K562 (cell line): ENCODE measurements around the gene CPN2. TPM values are rescaled to one million over a fixed set of nuclear protein-coding genes. Genes with fewer than 3 reads are reported as not detected.
A peak's percentile ranks its signal among the peaks of the same experiment; 100 is the strongest.

ENCODE experiments used
- CC2D1A ChIP-seq: fragments of 450-650 bp; IDR thresholded peaks from 2 replicates; pipeline ENCODE4 v1.6.1; 2017; ENCODE audit warnings: mild to moderate bottlenecking
- EWSR1 ChIP-seq: fragments of 450-650 bp; IDR thresholded peaks from 2 replicates; pipeline ENCODE4 v1.6.1; 2018; ENCODE audit warnings: borderline replicate concordance, mild to moderate bottlenecking, low read depth, moderate library complexity; ENCODE audit not compliant: partially characterized antibody
- KDM5B ChIP-seq: fragments of 200-600 bp; sonication (generic); IDR thresholded peaks from 2 replicates; pipeline ENCODE4 v1.6.1; 2012; ENCODE audit warnings: low read depth, mild to moderate bottlenecking, moderate library complexity, low read length, control low read depth, inconsistent platforms; ENCODE audit not compliant: insufficient replicate concordance
- SUPT5H ChIP-seq: fragments of 450-650 bp; IDR thresholded peaks from 2 replicates; pipeline ENCODE4 v1.6.1; 2016
- TOE1 ChIP-seq, 2 experiments: fragments of 450-650 bp in 1 of 2; sonication (generic) in 1 of 2; formaldehyde crosslinking in 1 of 2; IDR thresholded peaks; 2 replicates each; pipeline versions ENCODE4 v1.7.1 to v1.8.0; 2016 to 2022; ENCODE audit warnings: borderline replicate concordance in 2 of 2, mild to moderate bottlenecking in 2 of 2, antibody characterized with exemption in 1 of 2, inconsistent platforms in 1 of 2, low read depth in 1 of 2, missing genetic modification reagents in 1 of 2, moderate library complexity in 1 of 2
- ZNF224 ChIP-seq: sonication (generic); formaldehyde crosslinking; IDR thresholded peaks from 2 replicates; pipeline ENCODE4 v1.8.0; 2022; ENCODE audit warnings: mild to moderate bottlenecking, missing genetic modification reagents
- ZNF263 ChIP-seq: sonication (generic); formaldehyde crosslinking; IDR thresholded peaks from 2 replicates; pipeline ENCODE4 v1.8.0; 2022; ENCODE audit warnings: mild to moderate bottlenecking, missing genetic modification reagents, borderline replicate concordance
- ZNF644 ChIP-seq: fragments of 200-800 bp; sonication (Bioruptor generic); IDR thresholded peaks from 2 replicates; pipeline ENCODE4 v1.6.1; 2016; ENCODE audit warnings: low read depth, missing genetic modification characterization, missing compliant biosample characterization
- polyA plus RNA-seq, 8 experiments: library from polyadenylated mRNA; depleted of rRNA in 4 of 8; stranded (reverse) in 5 of 8; unstranded in 3 of 8; fragments of >200 nt; fragmentation: Nextera tagmentation in 2 of 8; fragmentation: Illumina TruSeq in 1 of 8; extraction: Ambion mirVana in 2 of 8; extraction: Trizol in 1 of 8; gene quantifications; 2 replicates each; pipeline versions ENCODE4 v1.2.1 to v1.2.3, GENCODE V29; 2011 to 2014; ENCODE audit warnings: inconsistent platforms in 1 of 8, missing spikeins in 1 of 8
- total RNA-seq, 7 experiments: library from RNA; depleted of rRNA in 6 of 7; stranded (reverse); fragments of >200 nt in 6 of 7; fragmentation: Illumina TruSeq in 2 of 7; extraction: Trizol in 2 of 7; gene quantifications; 2 replicates each; pipeline versions ENCODE4 v1.2.1 to v1.2.3, GENCODE V29; 2011 to 2021; ENCODE audit warnings: low replicate concordance in 1 of 7
- TF ChIP-seq, protein P1 (sequence below): IDR thresholded peaks from 2 replicates; pipeline ENCODE4 v1.6.1; 2014; ENCODE audit warnings: antibody characterized with exemption
- TF ChIP-seq, protein P2 (sequence below), 2 experiments: IDR thresholded peaks in 1 of 2; conservative IDR thresholded peaks in 1 of 2; 2 replicates each; pipeline ENCODE4 v1.6.1; 2016; ENCODE audit warnings: low read depth in 2 of 2, mild to moderate bottlenecking in 1 of 2, missing compliant biosample characterization in 1 of 2, missing genetic modification characterization in 1 of 2, moderate library complexity in 1 of 2
- TF ChIP-seq, protein P3 (sequence below): fragments of 250-450 bp; sonication (Bioruptor Pico); IDR thresholded peaks from 2 replicates; pipeline ENCODE4 v1.5.1; 2021; ENCODE audit warnings: mild to moderate bottlenecking
- TF ChIP-seq, protein P4 (sequence below): fragments of 450-650 bp; IDR thresholded peaks from 2 replicates; pipeline ENCODE4 v1.6.1; 2016; ENCODE audit warnings: low read depth, mild to moderate bottlenecking, moderate library complexity
- TF ChIP-seq, protein P5 (sequence below): sonication (generic); formaldehyde crosslinking; IDR thresholded peaks from 2 replicates; pipeline ENCODE4 v1.4.0; 2020; ENCODE audit warnings: mild to moderate bottlenecking, missing genetic modification reagents
- TF ChIP-seq, protein P6 (sequence below): fragments of 450-650 bp; IDR thresholded peaks from 2 replicates; pipeline ENCODE4 v1.6.1; 2018; ENCODE audit warnings: mild to moderate bottlenecking, low read depth; ENCODE audit not compliant: partially characterized antibody

Gene CPN2
- total and polyA plus RNA-seq, 9 of the 15 experiments (the other 6 are each of a cell fraction or from before 2014, with no cell fraction given): not detected

DNA sequence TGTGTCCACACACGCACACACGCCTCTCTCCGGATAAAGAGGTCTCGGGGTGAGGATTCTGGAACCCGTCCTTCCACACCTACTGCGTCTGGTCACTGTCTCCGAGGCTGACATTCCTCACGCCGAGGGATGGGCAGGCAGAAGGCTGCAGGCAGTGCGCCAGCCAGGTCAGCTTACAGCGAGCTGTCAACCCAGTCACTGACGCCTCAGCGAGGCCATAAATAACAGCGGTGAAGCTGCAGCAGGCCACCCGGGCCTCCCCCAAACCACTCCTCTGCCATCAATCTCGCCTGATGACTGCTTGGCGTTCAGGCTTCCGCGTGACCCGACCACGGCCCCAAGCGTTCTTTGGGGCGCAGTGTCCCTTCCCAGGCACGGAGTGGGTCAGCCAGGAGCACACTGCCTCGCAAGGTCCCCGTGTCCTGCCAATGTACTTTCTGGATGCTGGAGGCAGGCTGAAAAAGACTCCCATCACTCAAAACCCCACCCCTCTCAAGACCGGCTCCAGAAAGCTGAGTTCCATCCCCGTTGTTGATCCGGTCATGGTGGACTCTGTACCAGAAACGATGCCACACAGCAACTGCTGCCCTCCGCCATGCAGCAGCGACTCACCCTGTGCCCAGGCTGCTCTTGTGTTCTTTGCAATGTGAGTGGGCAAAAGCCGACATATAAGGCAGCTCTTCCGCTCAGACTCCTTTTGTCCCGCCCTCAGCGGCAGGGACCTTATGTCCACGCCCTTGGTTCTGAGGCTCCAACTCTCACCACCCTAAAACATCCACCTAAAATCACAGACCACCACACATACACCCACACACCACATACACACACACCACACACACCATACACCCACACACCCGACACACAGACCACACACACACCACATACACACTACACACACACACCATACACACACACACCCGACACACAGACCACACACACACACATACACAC, 27.1 kb downstream of the CPN2 start (continued):
- 0 out of 2 replicates have a peak, but pooled peaks have one; percentile 70 for TF ChIP-seq TOE1 (IDR thresholded peaks at IDR 0.05; ENCODE audit: borderline replicate concordance)
- no peak; the same call in 1 of the 2 replicates for TF ChIP-seq TOE1 (CRISPR knock-in tag; IDR thresholded peaks at IDR 0.05; ENCODE audit: borderline replicate concordance, low read depth)
- TF ChIP-seq, protein P1, sequence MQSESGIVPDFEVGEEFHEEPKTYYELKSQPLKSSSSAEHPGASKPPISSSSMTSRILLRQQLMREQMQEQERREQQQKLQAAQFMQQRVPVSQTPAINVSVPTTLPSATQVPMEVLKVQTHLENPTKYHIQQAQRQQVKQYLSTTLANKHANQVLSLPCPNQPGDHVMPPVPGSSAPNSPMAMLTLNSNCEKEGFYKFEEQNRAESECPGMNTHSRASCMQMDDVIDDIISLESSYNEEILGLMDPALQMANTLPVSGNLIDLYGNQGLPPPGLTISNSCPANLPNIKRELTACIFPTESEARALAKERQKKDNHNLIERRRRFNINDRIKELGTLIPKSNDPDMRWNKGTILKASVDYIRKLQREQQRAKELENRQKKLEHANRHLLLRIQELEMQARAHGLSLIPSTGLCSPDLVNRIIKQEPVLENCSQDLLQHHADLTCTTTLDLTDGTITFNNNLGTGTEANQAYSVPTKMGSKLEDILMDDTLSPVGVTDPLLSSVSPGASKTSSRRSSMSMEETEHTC: peak; percentile 87; the same call in 1 of the 2 replicates
- TF ChIP-seq, protein P2, sequence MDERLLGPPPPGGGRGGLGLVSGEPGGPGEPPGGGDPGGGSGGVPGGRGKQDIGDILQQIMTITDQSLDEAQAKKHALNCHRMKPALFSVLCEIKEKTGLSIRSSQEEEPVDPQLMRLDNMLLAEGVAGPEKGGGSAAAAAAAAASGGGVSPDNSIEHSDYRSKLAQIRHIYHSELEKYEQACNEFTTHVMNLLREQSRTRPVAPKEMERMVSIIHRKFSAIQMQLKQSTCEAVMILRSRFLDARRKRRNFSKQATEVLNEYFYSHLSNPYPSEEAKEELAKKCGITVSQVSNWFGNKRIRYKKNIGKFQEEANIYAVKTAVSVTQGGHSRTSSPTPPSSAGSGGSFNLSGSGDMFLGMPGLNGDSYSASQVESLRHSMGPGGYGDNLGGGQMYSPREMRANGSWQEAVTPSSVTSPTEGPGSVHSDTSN (CRISPR knock-in tag; IDR thresholded peaks at IDR 0.05; ENCODE audit: low read depth): peak; percentile 74
- TF ChIP-seq, protein P2 (tag; conservative IDR thresholded peaks at IDR 0.05; ENCODE audit: low read depth): peak; percentile 99
- TF ChIP-seq ZNF224 (CRISPR knock-in tag): no peak
- no peak for TF ChIP-seq EWSR1
- no peak for TF ChIP-seq ZNF644 (tag)
- TF ChIP-seq, protein P3, sequence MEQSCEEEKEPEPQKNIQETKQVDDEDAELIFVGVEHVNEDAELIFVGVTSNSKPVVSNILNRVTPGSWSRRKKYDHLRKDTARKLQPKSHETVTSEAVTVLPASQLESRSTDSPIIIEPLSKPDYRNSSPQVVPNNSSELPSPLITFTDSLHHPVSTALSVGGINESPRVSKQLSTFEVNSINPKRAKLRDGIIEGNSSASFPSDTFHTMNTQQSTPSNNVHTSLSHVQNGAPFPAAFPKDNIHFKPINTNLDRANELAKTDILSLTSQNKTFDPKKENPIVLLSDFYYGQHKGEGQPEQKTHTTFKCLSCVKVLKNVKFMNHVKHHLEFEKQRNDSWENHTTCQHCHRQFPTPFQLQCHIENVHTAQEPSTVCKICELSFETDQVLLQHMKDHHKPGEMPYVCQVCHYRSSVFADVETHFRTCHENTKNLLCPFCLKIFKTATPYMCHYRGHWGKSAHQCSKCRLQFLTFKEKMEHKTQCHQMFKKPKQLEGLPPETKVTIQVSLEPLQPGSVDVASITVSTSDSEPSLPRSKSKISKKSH (CRISPR knock-in tag): no peak
- TF ChIP-seq SUPT5H: no peak
- TF ChIP-seq, protein P4, sequence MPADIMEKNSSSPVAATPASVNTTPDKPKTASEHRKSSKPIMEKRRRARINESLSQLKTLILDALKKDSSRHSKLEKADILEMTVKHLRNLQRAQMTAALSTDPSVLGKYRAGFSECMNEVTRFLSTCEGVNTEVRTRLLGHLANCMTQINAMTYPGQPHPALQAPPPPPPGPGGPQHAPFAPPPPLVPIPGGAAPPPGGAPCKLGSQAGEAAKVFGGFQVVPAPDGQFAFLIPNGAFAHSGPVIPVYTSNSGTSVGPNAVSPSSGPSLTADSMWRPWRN: peak; percentile 97
- TF ChIP-seq, protein P5, sequence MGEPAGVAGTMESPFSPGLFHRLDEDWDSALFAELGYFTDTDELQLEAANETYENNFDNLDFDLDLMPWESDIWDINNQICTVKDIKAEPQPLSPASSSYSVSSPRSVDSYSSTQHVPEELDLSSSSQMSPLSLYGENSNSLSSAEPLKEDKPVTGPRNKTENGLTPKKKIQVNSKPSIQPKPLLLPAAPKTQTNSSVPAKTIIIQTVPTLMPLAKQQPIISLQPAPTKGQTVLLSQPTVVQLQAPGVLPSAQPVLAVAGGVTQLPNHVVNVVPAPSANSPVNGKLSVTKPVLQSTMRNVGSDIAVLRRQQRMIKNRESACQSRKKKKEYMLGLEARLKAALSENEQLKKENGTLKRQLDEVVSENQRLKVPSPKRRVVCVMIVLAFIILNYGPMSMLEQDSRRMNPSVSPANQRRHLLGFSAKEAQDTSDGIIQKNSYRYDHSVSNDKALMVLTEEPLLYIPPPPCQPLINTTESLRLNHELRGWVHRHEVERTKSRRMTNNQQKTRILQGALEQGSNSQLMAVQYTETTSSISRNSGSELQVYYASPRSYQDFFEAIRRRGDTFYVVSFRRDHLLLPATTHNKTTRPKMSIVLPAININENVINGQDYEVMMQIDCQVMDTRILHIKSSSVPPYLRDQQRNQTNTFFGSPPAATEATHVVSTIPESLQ: no peak
- TF ChIP-seq, protein P6, sequence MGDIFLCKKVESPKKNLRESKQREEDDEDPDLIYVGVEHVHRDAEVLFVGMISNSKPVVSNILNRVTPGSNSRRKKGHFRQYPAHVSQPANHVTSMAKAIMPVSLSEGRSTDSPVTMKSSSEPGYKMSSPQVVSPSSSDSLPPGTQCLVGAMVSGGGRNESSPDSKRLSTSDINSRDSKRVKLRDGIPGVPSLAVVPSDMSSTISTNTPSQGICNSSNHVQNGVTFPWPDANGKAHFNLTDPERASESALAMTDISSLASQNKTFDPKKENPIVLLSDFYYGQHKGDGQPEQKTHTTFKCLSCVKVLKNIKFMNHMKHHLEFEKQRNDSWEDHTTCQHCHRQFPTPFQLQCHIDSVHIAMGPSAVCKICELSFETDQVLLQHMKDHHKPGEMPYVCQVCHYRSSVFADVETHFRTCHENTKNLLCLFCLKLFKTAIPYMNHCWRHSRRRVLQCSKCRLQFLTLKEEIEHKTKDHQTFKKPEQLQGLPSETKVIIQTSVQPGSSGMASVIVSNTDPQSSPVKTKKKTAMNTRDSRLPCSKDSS: no peak
- no peak for TF ChIP-seq CC2D1A
- TF ChIP-seq KDM5B: no peak
- no peak for TF ChIP-seq ZNF263 (CRISPR knock-in tag)
